HS-5 (cell line): ENCODE results near the gene FOXP4.

Experiments
- DNase-seq: peaks from one replicate; pipeline ENCODE4 v3.0.0-alpha.2; 2012; ENCODE audit warnings: low read depth

FOXP4 gene

DNA sequence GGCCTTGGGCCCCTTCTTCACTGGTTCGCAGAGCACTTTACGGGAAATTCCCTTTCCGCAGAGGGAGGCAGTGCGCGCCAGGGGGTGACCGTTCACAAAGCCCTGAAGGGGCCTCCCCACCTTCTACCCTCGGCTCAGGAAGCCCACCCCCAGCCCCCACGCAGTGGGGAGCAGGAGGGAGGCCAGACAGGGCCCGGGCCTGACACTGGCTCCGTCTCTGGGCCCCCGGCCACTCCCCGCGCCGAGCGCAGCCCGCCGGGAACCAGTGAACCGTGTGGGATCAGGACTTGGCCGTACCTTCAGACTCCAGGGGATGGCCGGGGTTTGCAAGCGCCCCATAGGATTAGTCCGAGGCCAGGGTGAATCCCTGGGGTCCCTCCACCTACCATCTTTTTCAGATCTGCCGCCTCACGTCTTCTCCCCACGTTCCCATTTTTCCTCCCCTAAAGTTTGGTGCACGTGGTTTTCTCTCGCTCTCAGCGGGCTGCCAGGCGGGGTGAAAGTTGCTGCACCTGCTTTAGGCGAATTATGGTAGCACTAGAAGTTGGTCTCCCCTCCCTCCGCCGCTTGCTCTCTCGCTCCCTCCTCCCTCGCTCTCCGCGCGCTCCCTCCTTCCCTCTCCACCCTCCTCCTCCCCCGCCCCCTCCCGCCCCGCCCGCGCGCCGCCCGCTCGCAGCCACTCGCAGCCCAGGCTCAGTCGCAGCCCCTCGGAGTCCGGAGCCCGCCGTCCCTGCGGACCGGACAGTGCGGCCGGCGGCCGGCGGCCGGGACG, at the start of gene FOXP4:
TSS of gene FOXP4 (plus strand) at position 679 of the 772 bp plus-strand sequence. CDS start 19,380 bp downstream, outside the sequence.
- DNase-seq = peak; percentile 77

DNA sequence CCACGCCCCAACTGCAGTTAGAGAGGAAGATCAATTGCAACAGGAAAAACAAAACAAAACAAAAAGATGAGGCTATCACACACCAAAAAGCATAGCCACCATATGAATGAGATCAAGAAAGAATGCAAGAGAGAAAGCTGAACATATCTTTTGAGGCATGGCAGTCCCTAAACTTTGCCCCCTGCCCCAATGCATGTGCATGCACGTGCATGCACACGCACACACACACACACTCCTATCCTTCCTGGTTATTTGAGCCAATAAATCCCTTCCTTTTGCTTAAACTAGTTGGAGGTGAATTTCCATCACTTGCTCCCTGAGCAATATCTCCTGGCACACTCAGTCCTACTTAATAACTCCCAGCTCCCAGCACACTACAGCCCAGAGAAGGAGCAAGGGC, 48.6 kb upstream of the FOXP4 start:
- DNase-seq = no peak

DNA sequence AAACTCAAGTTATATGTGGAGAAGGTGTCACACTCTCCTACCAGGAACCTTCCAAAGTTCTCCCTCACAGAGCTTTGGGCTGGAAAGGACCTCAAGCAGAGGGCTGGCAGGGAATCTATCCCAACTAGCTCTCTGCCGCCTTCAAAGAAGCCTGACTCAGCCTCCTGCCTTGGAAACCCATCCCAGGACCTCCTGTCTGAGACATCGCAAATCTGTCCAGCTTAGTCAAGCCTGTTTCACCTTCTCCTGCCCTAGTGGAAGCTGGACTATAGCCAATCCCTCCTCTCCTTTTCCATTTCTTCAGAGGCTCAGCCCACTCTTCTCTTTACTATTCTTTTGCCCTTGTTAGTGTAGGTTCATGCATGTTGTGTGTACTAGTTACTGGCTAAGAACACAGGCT, 48.2 kb upstream of the FOXP4 start:
- no peak for DNase-seq

- no peak for DNase-seq
Measured at GRCh38 chr6:41498968-41499599, 47.1 kb upstream of the FOXP4 start.

DNA sequence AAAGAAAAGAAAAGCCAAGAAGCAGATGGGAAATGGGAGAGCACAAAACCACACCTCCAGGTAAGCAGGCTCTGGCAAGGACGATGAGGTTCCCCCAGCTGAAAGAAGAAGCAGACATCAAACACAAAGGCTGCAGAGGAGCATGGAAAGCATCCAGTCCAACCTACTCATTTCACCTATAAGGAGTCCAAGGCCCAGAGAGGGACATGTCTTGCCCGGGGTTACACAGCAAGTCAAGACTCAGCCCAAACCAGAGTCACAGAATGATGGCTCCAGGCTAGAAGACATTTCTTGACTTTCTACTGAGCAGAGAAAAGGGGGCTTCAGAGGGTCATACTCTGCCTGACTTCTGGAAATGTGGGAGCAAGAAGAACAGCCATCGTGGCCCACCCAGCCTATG, 45.6 kb upstream of the FOXP4 start:
- DNase-seq = no peak

GRCh38 chr6:41502566-41502916, 43.6 kb upstream of the FOXP4 start:
- DNase-seq = no peak

DNA sequence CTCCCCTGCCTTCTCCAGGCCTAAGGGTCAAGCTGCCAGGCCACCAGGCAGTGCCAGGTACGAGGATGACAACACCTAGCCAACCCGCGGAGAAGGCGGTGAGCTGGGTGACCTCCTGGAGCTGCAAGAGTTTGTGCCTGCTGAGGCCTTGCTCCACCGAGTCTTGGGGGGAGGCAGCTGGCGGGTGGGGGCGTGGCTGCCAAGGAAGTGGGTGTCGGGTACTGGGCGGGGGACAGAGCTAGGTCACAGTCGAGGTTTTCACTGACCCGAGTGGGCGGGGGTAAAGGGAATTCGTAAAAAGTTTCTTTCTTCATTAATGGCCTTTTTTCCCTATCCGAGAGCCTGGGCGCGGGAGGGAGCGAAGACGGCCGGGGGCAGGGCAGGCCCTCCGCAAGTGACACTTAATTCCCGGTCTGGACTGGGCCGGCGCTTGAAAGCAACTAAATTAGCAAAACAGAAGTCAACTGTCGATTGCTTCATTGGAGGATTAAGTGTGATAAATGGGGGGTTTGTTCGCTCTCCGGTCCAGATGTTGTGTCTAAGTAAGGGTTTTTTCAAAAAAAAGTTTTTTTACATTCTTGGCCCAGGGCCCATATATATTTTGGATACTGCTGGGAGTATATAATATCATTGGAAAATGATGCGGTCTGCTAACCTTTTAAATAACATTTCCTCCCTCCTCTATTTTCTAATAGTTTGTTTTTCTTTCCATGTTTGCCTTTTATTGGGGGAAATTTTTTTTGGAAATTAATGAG, 43.1 kb upstream of the FOXP4 start:
- DNase-seq = no peak

DNA sequence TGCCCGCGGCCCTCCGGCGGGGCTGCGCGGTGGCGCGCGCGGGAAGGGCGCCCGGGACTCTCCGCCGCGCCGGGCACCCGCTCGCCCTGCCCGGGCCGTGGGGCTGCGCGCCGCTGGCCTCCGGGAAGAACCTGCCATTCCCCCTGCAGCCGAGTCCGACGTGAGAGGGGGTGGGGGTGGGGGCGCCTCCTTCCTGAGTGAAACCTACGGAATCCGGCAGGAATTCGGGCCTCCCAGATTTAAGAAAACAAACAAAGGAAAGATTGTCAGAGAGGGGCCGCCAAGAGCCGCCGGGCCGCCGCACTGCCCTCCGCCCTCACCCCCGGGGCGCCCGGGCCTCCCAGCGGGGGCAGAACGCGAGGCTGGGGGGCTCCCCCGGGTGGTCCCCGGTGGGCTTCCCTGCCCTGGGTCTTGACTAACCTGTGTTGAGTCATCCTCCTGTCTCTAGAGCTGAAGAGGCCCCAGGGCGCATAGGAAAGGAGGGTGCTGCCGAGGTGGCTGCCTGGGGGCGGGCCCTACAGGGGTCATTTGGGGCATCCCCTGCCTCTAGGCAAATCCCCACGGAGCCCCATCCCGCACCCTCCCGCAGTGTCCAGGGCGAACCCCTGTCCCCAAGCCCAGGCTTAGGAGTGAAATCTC, 42.2 kb upstream of the FOXP4 start:
- DNase-seq = no peak

- DNase-seq = no peak
Measured at GRCh38 chr6:41504466-41505121, 41.6 kb upstream of the FOXP4 start.

GRCh38 chr6:41505122-41506049, 40.8 kb upstream of the FOXP4 start:
- peak; percentile 2 for DNase-seq

- no peak for DNase-seq
Measured at GRCh38 chr6:41508479-41508878, 37.7 kb upstream of the FOXP4 start.

DNA sequence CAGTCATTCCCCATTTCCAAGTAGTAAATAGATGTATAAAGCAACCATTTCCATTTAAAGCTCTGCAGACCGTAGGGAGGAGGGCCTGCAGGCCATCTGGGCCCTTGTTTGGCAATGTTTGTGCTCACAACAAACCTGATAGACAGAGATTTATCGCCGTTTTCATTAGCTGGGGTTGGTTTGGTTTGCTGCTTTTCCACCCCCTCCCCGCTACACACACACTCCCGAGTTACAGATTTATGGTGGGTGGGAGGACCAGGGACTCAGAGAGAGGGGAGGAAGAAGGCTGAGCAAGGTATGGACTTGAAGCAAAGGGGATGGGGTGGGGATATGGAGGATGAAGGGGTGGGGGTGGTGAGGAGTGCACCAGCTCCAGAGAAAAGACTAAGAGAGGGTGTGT, 36.6 kb upstream of the FOXP4 start:
- DNase-seq = no peak

DNA sequence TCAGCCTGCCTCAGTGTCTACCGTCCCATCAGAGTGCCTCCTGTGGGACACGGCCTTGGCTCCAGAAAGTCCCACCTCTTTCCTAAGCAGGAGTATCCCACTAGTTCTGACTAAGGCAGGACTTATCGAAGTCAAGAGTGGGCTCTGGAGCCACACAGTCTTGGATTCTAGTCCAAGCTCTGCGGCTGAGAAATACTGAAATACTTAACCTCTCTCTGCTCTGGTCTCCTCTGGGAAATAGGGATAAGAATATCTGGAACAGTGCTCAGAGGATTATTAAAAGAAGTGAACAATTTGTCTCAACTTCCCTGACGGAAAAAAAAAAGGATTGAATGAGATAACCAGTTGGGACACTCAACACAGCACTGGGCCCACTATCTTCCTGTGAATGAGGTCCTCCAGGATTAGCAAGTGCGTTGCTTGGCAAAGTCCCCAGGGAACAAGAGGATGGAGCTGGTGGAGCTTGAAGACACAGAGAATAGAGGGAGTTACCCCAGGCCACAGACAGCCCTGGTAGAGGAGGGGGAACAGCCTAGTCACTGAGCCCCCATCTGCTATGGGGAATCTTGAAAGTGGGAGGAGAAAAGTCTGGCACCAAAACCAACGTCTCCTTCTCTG, 34.6 kb upstream of the FOXP4 start:
- no peak for DNase-seq

GRCh38 chr6:41512146-41512701, 34.0 kb upstream of the FOXP4 start:
- no peak for DNase-seq

- no peak for DNase-seq
Measured at GRCh38 chr6:41515995-41516394, 30.2 kb upstream of the FOXP4 start.

DNA sequence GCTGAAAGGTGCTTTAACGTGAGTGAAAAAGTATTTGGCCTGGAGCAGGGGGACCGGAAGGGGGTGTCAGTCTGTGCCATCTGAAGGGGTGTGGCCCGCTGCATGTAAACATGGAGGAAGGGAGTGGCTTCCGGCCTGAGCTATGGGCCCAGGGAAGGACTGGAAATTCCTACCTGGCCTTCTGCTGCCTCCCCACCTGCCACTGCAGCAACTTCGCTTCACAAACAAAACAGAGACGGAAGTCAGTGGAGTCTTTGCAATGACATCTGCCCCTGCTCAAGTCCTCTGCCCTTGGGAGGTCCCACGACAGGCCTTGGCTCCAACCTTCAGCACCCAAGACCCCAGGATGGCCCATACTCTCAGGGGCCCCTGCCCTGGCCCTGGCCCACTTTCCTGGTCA, 28.1 kb upstream of the FOXP4 start:
- no peak for DNase-seq

DNA sequence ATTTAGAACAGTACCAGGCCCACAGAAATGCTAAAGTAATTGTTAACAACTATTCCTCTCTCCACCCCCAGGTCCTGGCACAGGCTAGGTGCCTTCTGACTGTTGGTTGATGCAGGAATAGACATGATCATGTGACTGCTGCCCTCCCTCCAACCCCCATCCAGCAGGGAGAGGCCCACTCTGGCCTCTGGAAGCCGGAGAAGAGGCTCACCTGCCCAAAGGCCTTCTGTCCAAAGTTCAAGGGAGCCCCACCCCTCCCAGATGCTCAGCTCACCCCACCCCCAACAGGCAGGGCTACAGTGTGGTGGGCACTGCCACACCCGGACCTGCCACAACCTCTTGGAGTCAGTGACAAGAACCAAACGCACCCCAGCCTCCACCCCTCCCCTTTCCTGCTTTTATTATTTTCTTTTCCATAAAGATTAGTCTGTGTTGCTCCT, 26.9 kb upstream of the FOXP4 start:
- no peak for DNase-seq

GRCh38 chr6:41519745-41520699, 26.2 kb upstream of the FOXP4 start:
- DNase-seq = no peak
